PC-9 (cell line): ENCODE measurements around the gene ACACA. TPM values are rescaled to one million over a fixed set of nuclear protein-coding genes. Genes with fewer than 3 reads are reported as not detected.

Experiments used
- BruUV-seq: library from RNA; stranded (reverse); fragments of 400-500 nt; replicated peaks from 2 replicates; lab custom pipeline; 2021; lab: Mats Ljungman, UMichigan
- CTCF ChIA-PET: fragments of 300-600 bp; sonication (Branson Sonifier 250); formaldehyde crosslinking; loops from one replicate; lab custom pipeline; 2022; ENCODE audit warnings: antibody characterized with exemption; lab: Charles Lee
- POLR2A ChIA-PET: fragments of 300-600 bp; sonication (Branson Sonifier 250); formaldehyde crosslinking; loops from one replicate; lab custom pipeline; 2022; ENCODE audit warnings: antibody characterized with exemption; ENCODE audit not compliant: unreplicated experiment; lab: Charles Lee
- DNase-seq, 2 experiments: peaks; one replicate each; pipeline versions ENCODE4 v3.0.0 to v3.0.0-alpha.2; 2015 to 2022; ENCODE audit warnings: mixed read lengths in 1 of 2
- H2AFZ ChIP-seq: fragments of 200-600 bp; sonication (generic); 2 replicates; pipeline ENCODE4 v1.8.1; 2017; ENCODE audit warnings: antibody characterized with exemption
- H3F3A ChIP-seq: fragments of 200-600 bp; sonication (generic); 2 replicates; pipeline ENCODE4 v1.8.1; 2017; ENCODE audit warnings: antibody characterized with exemption, mild to moderate bottlenecking, low read depth; ENCODE audit not compliant: insufficient read depth
- H3K27ac ChIP-seq: fragments of 200-600 bp; sonication (generic); 2 replicates; pipeline ENCODE4 v1.6.1; 2016; ENCODE audit warnings: mixed run types
- H3K27me3 ChIP-seq: fragments of 200-600 bp; sonication (generic); 2 replicates; pipeline ENCODE4 v1.6.1; 2016; ENCODE audit warnings: low read depth, mixed run types; ENCODE audit not compliant: insufficient read depth
- H3K36me3 ChIP-seq: fragments of 200-600 bp; sonication (generic); 2 replicates; pipeline ENCODE4 v1.6.1; 2016; ENCODE audit warnings: low read depth, mixed run types
- H3K4me1 ChIP-seq: fragments of 200-600 bp; sonication (generic); replicated peaks from 2 replicates; pipeline ENCODE4 v1.6.1; 2016; ENCODE audit warnings: mixed run types; ENCODE audit not compliant: insufficient read depth
- H3K4me2 ChIP-seq: fragments of 200-600 bp; sonication (generic); 2 replicates; pipeline ENCODE4 v1.6.1; 2017; ENCODE audit warnings: mixed run types
- H3K4me3 ChIP-seq: fragments of 200-600 bp; sonication (generic); 2 replicates; pipeline ENCODE4 v1.6.1; 2016; ENCODE audit warnings: mixed run types
- H3K79me2 ChIP-seq: fragments of 200-600 bp; sonication (generic); 2 replicates; pipeline ENCODE4 v1.6.1; 2017; ENCODE audit warnings: low read depth, mixed run types
- H3K9me2 ChIP-seq: fragments of 200-600 bp; sonication (generic); 2 replicates; pipeline ENCODE4 v1.8.1; 2017; ENCODE audit warnings: mild to moderate bottlenecking; ENCODE audit not compliant: insufficient read depth
- H3K9me3 ChIP-seq: fragments of 200-600 bp; sonication (generic); 2 replicates; pipeline ENCODE4 v1.8.1; 2016; ENCODE audit warnings: low read depth; ENCODE audit not compliant: insufficient read depth
- H4K20me1 ChIP-seq: fragments of 200-600 bp; sonication (generic); 2 replicates; pipeline ENCODE4 v1.8.1; 2017; ENCODE audit not compliant: insufficient read depth
- CTCF ChIP-seq: fragments of 200-600 bp; sonication (generic); conservative IDR thresholded peaks from 2 replicates; pipeline ENCODE4 v1.6.1; 2017; ENCODE audit warnings: mixed run types, antibody characterized with exemption, mild to moderate bottlenecking, moderate library complexity
- EZH2 ChIP-seq: fragments of 200-600 bp; sonication (generic); IDR thresholded peaks from 2 replicates; pipeline ENCODE4 v1.8.0; 2017; ENCODE audit warnings: antibody characterized with exemption, low read depth
- intact Hi-C: fragments of 100-400 bp; cut with micrococcal nuclease; formaldehyde crosslinking; loops from one replicate; pipeline ENCODE4 v1.10.0; 2022; ENCODE audit not compliant: unreplicated experiment
- total RNA-seq: library from RNA; stranded (reverse); gene quantifications from 2 replicates; pipeline ENCODE4 v1.2.3, GENCODE V29; 2021

ACACA gene
- total RNA-seq, 1 experiment from 2014 or later: 185 TPM

DNA sequence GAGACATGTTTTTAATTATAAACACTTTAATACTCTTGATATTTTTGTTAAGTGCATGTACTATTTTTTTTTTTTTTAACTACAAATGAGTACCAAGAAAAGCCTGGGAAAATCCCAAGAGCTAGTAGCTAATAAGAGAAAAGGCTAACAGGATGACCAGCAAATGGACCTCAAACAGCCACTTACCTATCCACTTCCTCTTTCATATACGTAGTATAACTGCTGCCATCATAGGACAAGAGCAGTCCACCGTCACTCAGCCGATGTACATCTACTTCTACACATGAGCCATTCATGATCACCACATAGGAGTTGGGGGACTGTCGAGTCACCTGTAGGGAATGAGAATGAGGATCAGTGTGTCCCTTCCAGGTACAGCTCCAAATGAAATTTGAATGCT, 158.8 kb downstream of the ACACA start:
- H3K27ac ChIP-seq: no peak overlapping the region
- H4K20me1 ChIP-seq: peaks cover 8% of the 10 kb centered on the region; the same call in 1 of the 2 replicates
- no peaks in the 10 kb centered on the region for H3K4me1 ChIP-seq
- intact Hi-C loops: no loop called here
- TF ChIP-seq CTCF: no peak
- TF ChIP-seq EZH2: no peak
- DNase-seq: no peak
- H3K9me2 ChIP-seq: no peaks in the 10 kb centered on the region
- no peak overlapping the region for H2AFZ ChIP-seq
- H3F3A ChIP-seq: peaks cover 36% of the 10 kb centered on the region; the same call in 1 of the 2 replicates
- POLR2A ChIA-PET: no interaction called here
- H3K36me3 ChIP-seq: peaks cover 52% of the 10 kb centered on the region
- no peak overlapping the region for H3K4me2 ChIP-seq
- CTCF ChIA-PET: no interaction called here
- no peaks in the 10 kb centered on the region for H3K79me2 ChIP-seq
- no peak overlapping the region for H3K4me3 ChIP-seq
- H3K9me3 ChIP-seq: no peaks in the 10 kb centered on the region
- BruUV-seq: no TSS peak
- no peaks in the 10 kb centered on the region for H3K27me3 ChIP-seq

DNA sequence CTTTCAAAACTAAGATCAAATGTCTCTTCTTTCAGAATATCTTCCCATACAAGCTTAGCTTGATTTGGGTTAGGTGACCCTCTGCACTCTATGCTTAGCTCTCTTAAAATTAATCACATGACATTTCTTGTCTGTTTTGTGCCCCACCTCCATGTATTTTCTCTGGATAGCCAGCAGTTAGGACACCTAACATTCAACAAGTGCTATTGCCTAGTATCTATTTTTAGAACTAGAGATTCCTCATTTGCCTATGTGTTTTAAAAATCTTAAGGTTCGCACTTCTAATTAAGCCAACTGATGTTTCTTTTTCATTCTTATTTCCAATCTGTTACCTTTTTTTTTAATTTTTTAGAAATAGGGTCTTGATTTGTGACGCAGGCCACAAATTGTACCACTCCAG, 160.6 kb downstream of the ACACA start:
- POLR2A ChIA-PET: no interaction called here
- Histone ChIP-seq H3K4me1 (no peaks in the 10 kb centered on the region), H3K27ac (no peak overlapping the region), H3F3A (peaks cover 32% of the 10 kb centered on the region), H3K79me2 (no peaks in the 10 kb centered on the region), H3K36me3 (peaks cover 52% of the 10 kb centered on the region), H3K27me3 (no peaks in the 10 kb centered on the region), H3K4me2 (no peak overlapping the region), H2AFZ (no peak overlapping the region), H3K9me3 (no peaks in the 10 kb centered on the region), H3K9me2 (no peaks in the 10 kb centered on the region), H3K4me3 (no peak overlapping the region), H4K20me1 (peaks cover 8% of the 10 kb centered on the region; the same call in 1 of the 2 replicates)
- no TSS peak for BruUV-seq
- intact Hi-C loops: no loop called here
- TF ChIP-seq EZH2 (no peak), CTCF (no peak)
- CTCF ChIA-PET: no interaction called here
- DNase-seq: no peak

GRCh38 chr17:37240381-37240780, 166.3 kb downstream of the ACACA start:
- intact Hi-C loops: no loop called here
- BruUV-seq: no TSS peak
- peaks cover 42% of the 10 kb centered on the region for H3K36me3 ChIP-seq

More at GRCh38 chr17:37240381-37240780, 166.3 kb downstream of the ACACA start:
- DNase-seq: no peak
- H4K20me1 ChIP-seq: peaks cover 13% of the 10 kb centered on the region; the same call in 1 of the 2 replicates
- H3K9me2 ChIP-seq: no peaks in the 10 kb centered on the region
- no peaks in the 10 kb centered on the region for H3K9me3 ChIP-seq
- POLR2A ChIA-PET: interaction anchor here (0.6 kb wide), 1 partner anchor 33 kb away, joined by 5 read pairs; no protein-coding TSS in a partner anchor
- CTCF ChIA-PET: no interaction called here
- H3F3A ChIP-seq: peaks cover 34% of the 10 kb centered on the region
- H3K27me3 ChIP-seq: no peaks in the 10 kb centered on the region
- H3K4me3 ChIP-seq: no peak overlapping the region
- H3K79me2 ChIP-seq: no peaks in the 10 kb centered on the region
- H3K27ac ChIP-seq: no peak overlapping the region
- H3K4me1 ChIP-seq: no peaks in the 10 kb centered on the region
- H2AFZ ChIP-seq: no peak overlapping the region
- TF ChIP-seq EZH2: no peak
- no peak for TF ChIP-seq CTCF
- no peak overlapping the region for H3K4me2 ChIP-seq
